AG04449 (cell line): ENCODE data around the gene MPP2.

Source experiments
- CTCF ChIA-PET: fragments of 350-600 bp; formaldehyde crosslinking; extraction: SDS; loops from one replicate; lab custom pipeline; 2021; ENCODE audit warnings: antibody characterized with exemption; lab: Yijun Ruan, JAX
- POLR2A ChIA-PET: fragments of 400-600, 350-600 bp; formaldehyde crosslinking; extraction: SDS; loops from one replicate; lab custom pipeline; 2020; ENCODE audit warnings: antibody characterized with exemption, inconsistent platforms; lab: Yijun Ruan, JAX
- DNase-seq: peaks from one replicate; pipeline ENCODE4 v3.0.0-alpha.2; 2010; ENCODE audit warnings: low read depth, low spot score
- H3K4me3 ChIP-seq: 2 replicates; pipeline ENCODE4 v1.5.1; 2011; ENCODE audit warnings: low read depth, mild to moderate bottlenecking, control low read depth, low read length
- CTCF ChIP-seq: IDR thresholded peaks from one replicate; pipeline ENCODE4 v1.5.1; 2011; ENCODE audit warnings: mild to moderate bottlenecking, moderate library complexity, low read length, control low read depth, inconsistent platforms; ENCODE audit not compliant: insufficient read depth; ENCODE audit errors: missing control alignments

MPP2 gene

DNA sequence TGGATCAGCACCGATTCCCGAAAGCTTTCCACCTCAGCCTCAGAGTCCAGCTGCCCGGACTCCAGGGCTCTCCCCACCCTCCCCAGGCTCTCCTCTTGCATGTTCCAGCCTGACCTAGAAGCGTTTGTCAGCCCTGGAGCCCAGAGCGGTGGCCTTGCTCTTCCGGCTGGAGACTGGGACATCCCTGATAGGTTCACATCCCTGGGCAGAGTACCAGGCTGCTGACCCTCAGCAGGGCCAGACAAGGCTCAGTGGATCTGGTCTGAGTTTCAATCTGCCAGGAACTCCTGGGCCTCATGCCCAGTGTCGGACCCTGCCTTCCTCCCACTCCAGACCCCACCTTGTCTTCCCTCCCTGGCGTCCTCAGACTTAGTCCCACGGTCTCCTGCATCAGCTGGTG lies 45.4 kb downstream of the MPP2 start:
- CTCF ChIA-PET = interaction anchor here (4.0 to 4.4 kb wide), 2 partner anchors 15 to 16 kb away, joined by 28 to 34 read pairs; partner anchors contain the start of gene CD300LG

GRCh38 chr17:43860927-43861622 lies 46.3 kb downstream of the MPP2 start:
- TF ChIP-seq CTCF = no peak
- DNase-seq = no peak
- H3K4me3 ChIP-seq = no peak overlapping the region
- ChIA-PET CTCF (interaction anchor here (1.3 to 4.4 kb wide), 3 partner anchors 14 to 19 kb away, joined by 3 to 34 read pairs (median 28); partner anchors contain the start of gene CD300LG), POLR2A (no interaction called here)

More for the DNA sequence above, 45.4 kb downstream of the MPP2 start:
- POLR2A ChIA-PET = no interaction called here
- TF ChIP-seq CTCF = no peak
- no peak overlapping the region for H3K4me3 ChIP-seq
- DNase-seq = no peak

- H3K4me3 ChIP-seq = no peak overlapping the region
- ChIA-PET POLR2A (interaction anchor here (0.5 kb wide), 1 partner anchor 9 kb away, joined by 3 read pairs; no protein-coding TSS in a partner anchor), CTCF (interaction anchor here (1.3 to 4.4 kb wide), 3 partner anchors 13 to 20 kb away, joined by 3 to 34 read pairs (median 28); partner anchors contain the start of gene CD300LG)
- TF ChIP-seq CTCF = no peak
- no peak for DNase-seq
Measured at GRCh38 chr17:43860077-43860725, 47.1 kb downstream of the MPP2 start.

GRCh38 chr17:43857957-43858600 lies 49.3 kb downstream of the MPP2 start:
- ChIA-PET CTCF (interaction anchor here (1.2 to 5.0 kb wide), 4 partner anchors 13 to 22 kb away, joined by 3 to 61 read pairs (median 24); partner anchors contain the start of gene CD300LG), POLR2A (no interaction called here)
- TF ChIP-seq CTCF = no peak

GRCh38 chr17:43857141-43857540 lies 50.2 kb downstream of the MPP2 start:
- ChIA-PET CTCF (interaction anchor here (1.2 to 5.0 kb wide), 4 partner anchors 10 to 23 kb away, joined by 3 to 61 read pairs (median 13); partner anchors contain the start of gene CD300LG), POLR2A (no interaction called here)
- no peak overlapping the region for H3K4me3 ChIP-seq
- no peak for TF ChIP-seq CTCF
- no peak for DNase-seq

More at GRCh38 chr17:43857957-43858600, 49.3 kb downstream of the MPP2 start:
- H3K4me3 ChIP-seq = no peak overlapping the region
- no peak for DNase-seq

- no peak for TF ChIP-seq CTCF
- DNase-seq = no peak
- no peak overlapping the region for H3K4me3 ChIP-seq
- ChIA-PET CTCF (interaction anchor here (0.8 to 5.0 kb wide), 5 partner anchors 11 to 139 kb away, joined by 3 to 61 read pairs (median 5); partner anchors contain the start of gene CD300LG), POLR2A (no interaction called here)
Measured at GRCh38 chr17:43856141-43856540, 51.2 kb downstream of the MPP2 start.
